Ovary (tissue), 9 donors: ENCODE results near the gene PTPN3. TPM values are rescaled to one million over a fixed set of nuclear protein-coding genes. Genes with fewer than 3 reads are reported as not detected.

ENCODE experiments used
- DNase-seq, 5 donors: peaks; one replicate each; pipeline ENCODE4 v3.0.0-alpha.2; 2019 to 2020
- H3K27ac ChIP-seq, 2 donors: fragments of 200-600 bp; one replicate each; pipeline versions ENCODE4 v1.5.1 to v1.8.0; 2019 to 2022
- H3K27me3 ChIP-seq: fragments of 200-600 bp; one replicate; pipeline ENCODE4 v1.8.0; 2022
- H3K36me3 ChIP-seq: fragments of 200-600 bp; sonication (generic); one replicate; pipeline ENCODE4 v1.5.1; 2019
- H3K4me1 ChIP-seq: one replicate; pipeline ENCODE4 v1.8.1; 2013; ENCODE audit warnings: mild to moderate bottlenecking, moderate library complexity; ENCODE audit not compliant: insufficient read depth
- H3K4me3 ChIP-seq: fragments of 200-600 bp; sonication (generic); one replicate; pipeline ENCODE4 v1.5.1; 2017
- H3K9me3 ChIP-seq, 2 donors: fragments of 200-600 bp in 1 of 2; sonication (generic) in 1 of 2; one replicate each; pipeline versions ENCODE4 v1.5.1 to v1.8.1; 2013 to 2019; ENCODE audit warnings: mild to moderate bottlenecking in 1 of 2, moderate library complexity in 1 of 2
- CTCF ChIP-seq, 3 donors: fragments of 450-650 bp in 2 of 3; fragments of 200-600 bp in 1 of 3; IDR thresholded peaks; one replicate each; pipeline versions ENCODE4 v1.5.1 to v1.8.0; 2016 to 2022; ENCODE audit warnings: antibody characterized with exemption in 3 of 3, mild to moderate bottlenecking in 1 of 3
- EP300 ChIP-seq: sonication (generic); formaldehyde crosslinking; IDR thresholded peaks from one replicate; pipeline ENCODE4 v1.6.1; 2017; ENCODE audit warnings: antibody characterized with exemption
- POLR2A ChIP-seq: fragments of 450-650 bp; IDR thresholded peaks from one replicate; pipeline ENCODE4 v1.6.1; 2017; ENCODE audit warnings: antibody characterized with exemption, mild to moderate bottlenecking, moderate library complexity
- WGBS, 3 donors: extraction: QIAGEN DNeasy Blood & Tissue Kit in 1 of 3; methylation state at CpG; one replicate each; pipeline versions ENCODE4 v1.1.5 to v1.1.7; 2013 to 2017; 5-methylcytosine and 5-hydroxymethylcytosine counted together
- intact Hi-C, 4 donors: fragments of 100-400 bp; cut with DNase I; formaldehyde crosslinking; loops; one replicate each; pipeline versions ENCODE4 v1.11.0 to v1.15.1; 2022 to 2023
- polyA plus RNA-seq, 2 donors: library from polyadenylated mRNA; stranded (reverse); fragments of 200-250 nt in 1 of 2; fragments of 350-450 nt in 1 of 2; fragmentation: Illumina TruSeq in 1 of 2; extraction: RNeasy Lipid Tissue Mini Kit (QIAGEN cat#74804) in 1 of 2; gene quantifications; one replicate each; pipeline ENCODE4 v1.2.3, GENCODE V29; 2013 to 2014
- total RNA-seq, 7 donors: library from RNA; depleted of rRNA in 2 of 7; stranded (reverse); fragments of >200 nt in 2 of 7; fragmentation: NEBNext Ultra II Directional in 3 of 7; extraction: Animal tissue kit (Norgen Biotek cat#: 25700) in 3 of 7; gene quantifications; one replicate each; pipeline versions ENCODE4 v1.1.0 to v1.2.4, GENCODE V29; 2016 to 2023
- donor health status: DM: no; HTN: no; CAD: no; lungs with moderate emphysema.
- donor health status: DM: no; HTN: no; CAD: no.
- donor health status: Bipolar disorder and iron deficiency.
- donor health status: DM: yes; HTN: yes; CAD: no.
- donor health status: DM: no; HTN: no; CAD: no.
- donor health status: DM: yes; HTN: yes; CAD: no.

PTPN3 gene
- total and polyA plus RNA-seq, 9 donors, result 0.20 to 17.8 (median 1.6) TPM

- no peaks in the 10 kb centered on the region for H3K4me1 ChIP-seq
- H3K9me3 ChIP-seq, result no peaks in the 10 kb centered on the region
- WGBS, 3 donors, result 78 to 83% (median 83%) methylated on average over 13 of the region's 13 CpGs
- no peak for DNase-seq
- intact Hi-C loops, result no loop called here
- H3K27ac ChIP-seq, result no peak overlapping the region
- no peaks in the 10 kb centered on the region for H3K27me3 ChIP-seq
- H3K36me3 ChIP-seq, result no peaks in the 10 kb centered on the region
- TF ChIP-seq POLR2A (no peak), EP300 (no peak), CTCF (IDR thresholded peaks at IDR 0.05) (no peak)
- no peak overlapping the region for H3K4me3 ChIP-seq
Measured at GRCh38 chr9:109381011-109381729, 116.9 kb downstream of the PTPN3 start.

DNA sequence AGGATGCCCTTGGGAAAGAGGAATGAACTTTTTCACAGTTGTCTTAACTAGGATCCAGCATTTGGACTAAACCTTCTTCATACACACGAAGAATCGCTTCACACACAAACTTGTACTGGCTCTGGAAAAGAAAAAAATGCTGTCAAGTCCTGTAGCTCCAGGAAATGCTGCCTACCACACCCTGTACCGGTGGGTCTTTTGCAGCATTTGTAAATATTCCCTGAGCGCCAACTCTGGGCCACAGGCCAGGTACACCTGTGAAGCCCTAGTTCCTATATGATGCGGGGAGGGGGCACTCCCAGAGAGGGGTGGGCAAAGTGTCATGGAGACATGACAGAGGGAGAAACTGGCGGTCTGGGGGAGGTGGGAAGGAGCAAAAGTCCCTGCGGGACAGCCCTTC, 118.6 kb downstream of the PTPN3 start:
- no peaks in the 10 kb centered on the region for H3K4me1 ChIP-seq
- no peak overlapping the region for H3K27ac ChIP-seq
- TF ChIP-seq EP300, result no peak
- TF ChIP-seq POLR2A, result no peak
- no peak for TF ChIP-seq CTCF (IDR thresholded peaks at IDR 0.05)
- H3K36me3 ChIP-seq, result no peaks in the 10 kb centered on the region
- whole genome bisulfite sequencing, 3 donors, result 91 to 97% (median 92%) methylated on average over 7 of the region's 7 CpGs
- DNase-seq, result no peak
- H3K9me3 ChIP-seq, result no peaks in the 10 kb centered on the region
- no peak overlapping the region for H3K4me3 ChIP-seq
- intact Hi-C loops, result no loop called here
- no peaks in the 10 kb centered on the region for H3K27me3 ChIP-seq

- no peaks in the 10 kb centered on the region for H3K4me1 ChIP-seq
- H3K27me3 ChIP-seq, result no peaks in the 10 kb centered on the region
- no peaks in the 10 kb centered on the region for H3K36me3 ChIP-seq
- no peak for DNase-seq
- WGBS, 3 donors, result 88 to 94% (median 89%) methylated on average over 4 of the region's 4 CpGs
- H3K27ac ChIP-seq, result no peak overlapping the region
- no peak for TF ChIP-seq EP300
- no peak for TF ChIP-seq POLR2A
- no peak for TF ChIP-seq CTCF (IDR thresholded peaks at IDR 0.05)
- intact Hi-C loops, result no loop called here
- H3K4me3 ChIP-seq, result no peak overlapping the region
- H3K9me3 ChIP-seq, result no peaks in the 10 kb centered on the region
Measured at GRCh38 chr9:109378316-109378715, 119.8 kb downstream of the PTPN3 start.

- Histone ChIP-seq H3K9me3 (no peaks in the 10 kb centered on the region), H3K27ac (no peak overlapping the region), H3K27me3 (no peaks in the 10 kb centered on the region), H3K4me1 (no peaks in the 10 kb centered on the region), H3K4me3 (no peak overlapping the region), H3K36me3 (no peaks in the 10 kb centered on the region)
- 80 to 85% (median 85%) methylated on average over 5 of the region's 5 CpGs for WGBS, 3 donors
- intact Hi-C loops, result no loop called here
- DNase-seq, result no peak
- TF ChIP-seq EP300, result no peak
- TF ChIP-seq CTCF (IDR thresholded peaks at IDR 0.05), result no peak
- TF ChIP-seq POLR2A, result no peak
Measured at GRCh38 chr9:109372246-109372645, 125.9 kb downstream of the PTPN3 start.
